ENCODE data around the gene WDFY1.
A peak's percentile ranks its signal among the peaks of the same experiment; 100 is the strongest.

WDFY1 gene

DNA sequence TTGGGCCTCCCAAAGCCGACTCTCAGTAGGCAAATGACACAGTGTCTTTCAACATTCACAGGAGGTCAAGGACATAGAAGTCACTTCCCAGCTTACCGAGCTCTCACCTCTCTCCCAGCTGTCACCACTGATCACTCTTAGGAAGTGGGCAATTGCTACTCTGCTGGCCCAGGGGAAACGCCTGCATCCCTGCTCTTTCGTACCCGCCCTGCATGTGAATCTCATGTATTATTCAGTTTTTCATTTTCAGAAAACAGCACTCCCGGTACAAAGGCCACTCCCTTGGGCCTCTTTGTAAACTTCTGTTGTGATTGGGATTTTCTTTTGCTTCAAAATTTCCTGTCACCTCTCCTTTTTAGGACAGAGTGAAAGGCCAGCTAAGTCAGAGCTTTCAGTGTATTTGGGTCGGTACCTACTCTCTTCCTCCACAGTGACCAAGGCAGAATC is 27.5 kb upstream of the WDFY1 start:
- DNase-seq (ENCODE audit: low read depth), result no peak
- TF ChIP-seq, protein P1, sequence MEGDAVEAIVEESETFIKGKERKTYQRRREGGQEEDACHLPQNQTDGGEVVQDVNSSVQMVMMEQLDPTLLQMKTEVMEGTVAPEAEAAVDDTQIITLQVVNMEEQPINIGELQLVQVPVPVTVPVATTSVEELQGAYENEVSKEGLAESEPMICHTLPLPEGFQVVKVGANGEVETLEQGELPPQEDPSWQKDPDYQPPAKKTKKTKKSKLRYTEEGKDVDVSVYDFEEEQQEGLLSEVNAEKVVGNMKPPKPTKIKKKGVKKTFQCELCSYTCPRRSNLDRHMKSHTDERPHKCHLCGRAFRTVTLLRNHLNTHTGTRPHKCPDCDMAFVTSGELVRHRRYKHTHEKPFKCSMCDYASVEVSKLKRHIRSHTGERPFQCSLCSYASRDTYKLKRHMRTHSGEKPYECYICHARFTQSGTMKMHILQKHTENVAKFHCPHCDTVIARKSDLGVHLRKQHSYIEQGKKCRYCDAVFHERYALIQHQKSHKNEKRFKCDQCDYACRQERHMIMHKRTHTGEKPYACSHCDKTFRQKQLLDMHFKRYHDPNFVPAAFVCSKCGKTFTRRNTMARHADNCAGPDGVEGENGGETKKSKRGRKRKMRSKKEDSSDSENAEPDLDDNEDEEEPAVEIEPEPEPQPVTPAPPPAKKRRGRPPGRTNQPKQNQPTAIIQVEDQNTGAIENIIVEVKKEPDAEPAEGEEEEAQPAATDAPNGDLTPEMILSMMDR (conservative IDR thresholded peaks at IDR 0.05; ENCODE audit: low read depth, low read length), result no peak
- H3K4me3 ChIP-seq (ENCODE audit: low read depth, low read length), result no peak overlapping the region

DNA sequence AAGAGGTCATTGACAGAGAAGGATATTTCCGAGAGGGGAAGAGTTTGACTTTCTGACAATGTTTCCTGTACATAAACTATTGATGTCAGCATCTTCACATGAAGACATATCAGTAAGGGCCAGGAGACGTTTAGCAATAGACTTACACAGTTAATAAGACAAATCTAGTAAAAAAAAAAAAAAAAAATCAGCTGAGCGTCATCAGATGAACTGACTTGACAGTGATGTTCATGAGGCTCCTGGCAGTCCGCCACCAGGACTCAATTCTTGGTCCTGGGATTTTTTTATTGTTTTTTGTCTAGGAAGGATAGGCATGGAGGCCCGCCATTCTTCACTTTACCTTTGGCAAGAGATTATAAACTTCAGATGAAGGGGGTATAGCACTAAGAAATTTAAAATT is 26.6 kb upstream of the WDFY1 start:
- TF ChIP-seq, protein P1 (conservative IDR thresholded peaks at IDR 0.05; ENCODE audit: low read depth, low read length), result no peak
- H3K4me3 ChIP-seq (ENCODE audit: low read depth, low read length), result no peak overlapping the region
- no peak for DNase-seq (ENCODE audit: low read depth)

DNA sequence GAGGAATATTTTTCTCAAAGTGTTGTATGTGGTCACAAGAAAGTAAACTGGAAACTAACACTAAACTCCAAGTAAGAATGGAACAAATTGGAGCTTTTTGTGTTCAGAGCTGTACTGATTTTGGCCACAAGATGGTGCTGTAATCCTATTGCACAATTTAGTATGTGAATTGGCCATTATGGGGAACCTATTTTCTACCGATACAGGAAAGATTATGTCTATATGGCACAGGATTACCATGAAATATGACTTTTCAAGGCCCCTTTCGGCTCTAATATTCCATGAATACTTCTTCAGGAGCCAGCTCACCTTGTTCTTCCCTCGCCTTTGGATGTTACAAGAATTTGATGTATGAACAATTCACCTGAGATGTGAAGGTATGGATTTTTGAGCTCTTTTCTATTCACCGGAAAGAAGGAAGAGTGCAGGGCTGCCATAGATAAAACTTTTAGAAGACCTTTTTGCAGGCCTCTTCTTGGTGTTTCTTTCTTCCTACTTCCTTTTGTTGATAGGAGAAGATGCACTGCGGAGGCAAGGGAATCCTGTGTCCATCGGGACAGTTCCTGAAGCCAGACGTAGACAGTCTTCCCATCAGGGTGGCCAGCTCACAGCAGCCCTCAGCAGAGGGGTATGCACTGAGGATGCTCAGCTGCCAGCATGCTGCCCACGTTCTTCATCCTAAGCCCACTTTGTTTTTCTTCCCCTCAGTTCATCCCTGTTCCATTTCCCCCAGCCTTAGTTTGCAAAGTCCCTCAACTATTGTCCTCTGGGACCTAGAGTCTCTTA is 25.4 kb upstream of the WDFY1 start:
- H3K4me3 ChIP-seq (ENCODE audit: low read depth, low read length), result no peak overlapping the region
- DNase-seq (ENCODE audit: low read depth), result peak; percentile 75
- TF ChIP-seq, protein P1 (conservative IDR thresholded peaks at IDR 0.05; ENCODE audit: low read depth, low read length), result peak; percentile 80

DNA sequence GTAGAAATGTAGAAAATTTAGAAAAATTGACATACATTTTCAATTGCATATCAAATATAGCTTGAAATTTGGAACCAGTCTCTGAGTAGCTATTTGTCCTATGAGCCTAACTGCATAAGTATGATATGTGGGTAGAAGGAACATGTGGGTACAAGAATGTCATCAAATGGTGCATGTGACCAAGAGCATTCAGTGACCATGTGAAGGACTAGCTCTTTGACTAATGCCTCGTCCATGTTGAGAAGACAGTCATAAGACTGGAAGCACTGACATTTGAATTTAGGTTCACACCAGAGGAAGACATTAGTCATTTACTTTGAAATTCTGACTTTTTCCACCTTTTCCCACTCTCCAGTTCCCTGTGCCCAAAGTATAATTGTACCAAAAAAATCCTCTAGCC is 24.7 kb upstream of the WDFY1 start:
- TF ChIP-seq, protein P1 (conservative IDR thresholded peaks at IDR 0.05; ENCODE audit: low read depth, low read length), result no peak

DNA sequence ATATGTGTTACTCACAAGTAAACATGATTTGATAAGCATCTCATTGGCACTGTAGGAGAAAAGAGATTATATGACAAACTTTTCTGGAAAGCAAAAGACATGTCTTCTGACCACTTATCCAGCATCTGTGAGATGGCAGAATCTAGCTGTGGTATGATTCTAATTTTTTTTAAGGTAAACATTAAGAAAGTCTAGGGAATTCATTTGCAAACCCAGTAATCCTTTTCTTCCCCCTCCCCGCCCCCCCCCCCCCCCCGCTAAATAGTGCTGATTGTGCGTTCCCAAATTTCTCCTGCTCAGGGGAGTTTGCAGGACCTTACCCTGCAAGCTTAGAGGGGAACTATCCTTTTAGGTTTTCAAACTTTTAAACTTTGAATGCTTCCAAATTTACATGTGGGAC is 24.2 kb upstream of the WDFY1 start:
- H3K4me3 ChIP-seq (ENCODE audit: low read depth, low read length), result no peak overlapping the region
- TF ChIP-seq, protein P1 (conservative IDR thresholded peaks at IDR 0.05; ENCODE audit: low read depth, low read length), result no peak
- DNase-seq (ENCODE audit: low read depth), result no peak

More for the DNA sequence above, 24.7 kb upstream of the WDFY1 start:
- H3K4me3 ChIP-seq (ENCODE audit: low read depth, low read length), result no peak overlapping the region
- DNase-seq (ENCODE audit: low read depth), result peak; percentile 14

GRCh38 chr2:223967981-223968380 is 22.8 kb upstream of the WDFY1 start:
- no peak for DNase-seq (ENCODE audit: low read depth)
- H3K4me3 ChIP-seq (ENCODE audit: low read depth, low read length), result no peak overlapping the region
- TF ChIP-seq, protein P1 (conservative IDR thresholded peaks at IDR 0.05; ENCODE audit: low read depth, low read length), result no peak

- TF ChIP-seq, protein P1 (conservative IDR thresholded peaks at IDR 0.05; ENCODE audit: low read depth, low read length), result no peak
- no peak overlapping the region for H3K4me3 ChIP-seq (ENCODE audit: low read depth, low read length)
- peak; percentile 72 for DNase-seq (ENCODE audit: low read depth)
These were observed 14.6 kb upstream of the WDFY1 start for GRCh38 chr2:223959688-223960087.
